ENCODE data around the gene H19.

DNA sequence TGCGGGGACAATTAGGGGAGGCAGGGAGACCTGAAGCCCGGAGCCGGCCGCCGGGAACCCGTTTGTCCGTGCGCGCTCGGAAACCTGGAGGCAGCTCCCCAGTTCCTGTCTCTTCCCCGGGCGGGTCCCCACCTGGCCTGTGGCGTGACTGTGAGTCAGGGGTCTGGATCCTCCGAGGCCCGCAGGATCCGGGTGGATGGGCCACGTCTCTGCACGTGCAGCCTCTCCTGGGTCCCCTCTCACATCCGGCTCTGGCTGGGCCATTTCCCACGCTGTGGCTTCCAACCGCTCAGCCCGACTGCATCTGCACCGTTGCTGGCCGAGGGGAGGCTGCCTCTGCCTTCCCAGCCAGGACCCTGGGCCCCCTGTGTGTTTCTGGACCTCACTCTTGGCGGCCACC is 14.8 kb upstream of the H19 start:
- TF ChIP-seq, protein P1, sequence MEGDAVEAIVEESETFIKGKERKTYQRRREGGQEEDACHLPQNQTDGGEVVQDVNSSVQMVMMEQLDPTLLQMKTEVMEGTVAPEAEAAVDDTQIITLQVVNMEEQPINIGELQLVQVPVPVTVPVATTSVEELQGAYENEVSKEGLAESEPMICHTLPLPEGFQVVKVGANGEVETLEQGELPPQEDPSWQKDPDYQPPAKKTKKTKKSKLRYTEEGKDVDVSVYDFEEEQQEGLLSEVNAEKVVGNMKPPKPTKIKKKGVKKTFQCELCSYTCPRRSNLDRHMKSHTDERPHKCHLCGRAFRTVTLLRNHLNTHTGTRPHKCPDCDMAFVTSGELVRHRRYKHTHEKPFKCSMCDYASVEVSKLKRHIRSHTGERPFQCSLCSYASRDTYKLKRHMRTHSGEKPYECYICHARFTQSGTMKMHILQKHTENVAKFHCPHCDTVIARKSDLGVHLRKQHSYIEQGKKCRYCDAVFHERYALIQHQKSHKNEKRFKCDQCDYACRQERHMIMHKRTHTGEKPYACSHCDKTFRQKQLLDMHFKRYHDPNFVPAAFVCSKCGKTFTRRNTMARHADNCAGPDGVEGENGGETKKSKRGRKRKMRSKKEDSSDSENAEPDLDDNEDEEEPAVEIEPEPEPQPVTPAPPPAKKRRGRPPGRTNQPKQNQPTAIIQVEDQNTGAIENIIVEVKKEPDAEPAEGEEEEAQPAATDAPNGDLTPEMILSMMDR (IDR thresholded peaks at IDR 0.05; ENCODE audit: borderline replicate concordance, extremely low read depth, low read length, poor library complexity, severe bottlenecking) = no peak
- TF ChIP-seq EZH2 (IDR thresholded peaks at IDR 0.05; ENCODE audit: borderline replicate concordance, low read depth, low read length, severe bottlenecking) = no peak
